Caco-2 (cell line): ENCODE measurements around the gene TGM3. TPM values are rescaled to one million over a fixed set of nuclear protein-coding genes. Genes with fewer than 3 reads are reported as not detected.

Experiments used
- BruUV-seq: library from RNA; stranded (reverse); fragments of 400-500 nt; replicated peaks from 2 replicates; lab custom pipeline; 2021; lab: Mats Ljungman, UMichigan
- CTCF ChIA-PET: fragments of 300-600 bp; sonication (Branson Sonifier 250); formaldehyde crosslinking; loops from one replicate; lab custom pipeline; 2022; ENCODE audit warnings: antibody characterized with exemption; lab: Charles Lee
- POLR2A ChIA-PET: fragments of 300-600 bp; sonication (Branson Sonifier 250); formaldehyde crosslinking; loops from one replicate; lab custom pipeline; 2022; ENCODE audit warnings: antibody characterized with exemption; lab: Charles Lee
- DNase-seq, 2 experiments: peaks; one replicate each; pipeline versions ENCODE4 v3.0.0 to v3.0.0-alpha.2; 2020 to 2022
- H3K27me3 ChIP-seq: replicated peaks from 2 replicates; pipeline ENCODE4 v1.6.0; 2011; ENCODE audit warnings: low read length; ENCODE audit not compliant: control insufficient read depth, insufficient read depth
- H3K36me3 ChIP-seq: 2 replicates; pipeline ENCODE4 v1.5.1; 2011; ENCODE audit warnings: low read length; ENCODE audit not compliant: control insufficient read depth, insufficient read depth
- H3K4me1 ChIP-seq: fragments of 250-450 bp; sonication (Bioruptor Pico); 2 replicates; pipeline ENCODE4 v1.5.1; 2020; ENCODE audit warnings: mild to moderate bottlenecking
- H3K4me3 ChIP-seq: 2 replicates; pipeline ENCODE4 v1.5.1; 2011; ENCODE audit warnings: low read depth, mild to moderate bottlenecking, control low read depth, low read length
- H3K9me3 ChIP-seq: fragments of 250-450 bp; sonication (Bioruptor Pico); 2 replicates; pipeline ENCODE4 v1.5.1; 2020; ENCODE audit warnings: mild to moderate bottlenecking, moderate library complexity
- H3K27ac Mint-ChIP-seq: one replicate; pipeline ENCODE4 v1.8.0; 2022; ENCODE audit warnings: mixed read lengths; ENCODE audit not compliant: unreplicated experiment
- H3K27me3 Mint-ChIP-seq: one replicate; pipeline ENCODE4 v1.8.0; 2022; ENCODE audit warnings: mixed read lengths; ENCODE audit not compliant: insufficient read depth, unreplicated experiment
- H3K36me3 Mint-ChIP-seq: one replicate; pipeline ENCODE4 v1.8.0; 2022; ENCODE audit warnings: mild to moderate bottlenecking, mixed read lengths; ENCODE audit not compliant: insufficient read depth, unreplicated experiment
- H3K4me1 Mint-ChIP-seq: one replicate; pipeline ENCODE4 v1.8.0; 2022; ENCODE audit warnings: low read depth, mixed read lengths; ENCODE audit not compliant: unreplicated experiment
- H3K4me3 Mint-ChIP-seq: one replicate; pipeline ENCODE4 v1.8.0; 2022; ENCODE audit warnings: mild to moderate bottlenecking, moderate library complexity, mixed read lengths; ENCODE audit not compliant: unreplicated experiment
- H3K9me3 Mint-ChIP-seq: one replicate; pipeline ENCODE4 v1.8.0; 2022; ENCODE audit warnings: mixed read lengths; ENCODE audit not compliant: unreplicated experiment
- CTCF ChIP-seq, 2 experiments: fragments of 200-600 bp in 1 of 2; IDR thresholded peaks; 1 replicate in 1 of 2; 2 replicates in 1 of 2; pipeline versions ENCODE4 v1.5.1 to v1.8.0; 2011 to 2022; ENCODE audit warnings: antibody characterized with exemption in 1 of 2, control low read depth in 1 of 2, inconsistent platforms in 1 of 2, low read depth in 1 of 2, low read length in 1 of 2, mild to moderate bottlenecking in 1 of 2, moderate library complexity in 1 of 2; ENCODE audit not compliant: insufficient read depth in 1 of 2, severe bottlenecking in 1 of 2, unreplicated experiment in 1 of 2
- intact Hi-C: fragments of 100-400 bp; cut with micrococcal nuclease; formaldehyde crosslinking; loops from one replicate; pipeline ENCODE4 v1.10.0; 2022; ENCODE audit not compliant: unreplicated experiment
- total RNA-seq: library from RNA; stranded (reverse); gene quantifications from 2 replicates; pipeline ENCODE4 v1.2.3, GENCODE V29; 2022

The TGM3 gene
- total RNA-seq, 1 experiment from 2014 or later = 0.20 TPM

GRCh38 chr20:2363587-2363986 lies 67.8 kb downstream of the TGM3 start:
- Histone ChIP-seq H3K9me3 (peaks cover 2% of the 10 kb centered on the region; the same call in 1 of the 2 replicates), H3K4me3 (no peak overlapping the region), H3K27me3 (no peaks in the 10 kb centered on the region), H3K4me1 (no peaks in the 10 kb centered on the region), H3K36me3 (no peaks in the 10 kb centered on the region)
- no peak for TF ChIP-seq CTCF (IDR thresholded peaks at IDR 0.05; ENCODE audit: insufficient read depth in 1 of 2, low read depth in 1 of 2, low read length in 1 of 2, severe bottlenecking in 1 of 2, unreplicated experiment in 1 of 2)
- H3K27me3 Mint-ChIP-seq = peaks cover 16% of the 10 kb centered on the region
- H3K27ac Mint-ChIP-seq = no peak overlapping the region
- no peaks in the 10 kb centered on the region for H3K36me3 Mint-ChIP-seq
- ChIA-PET CTCF (no interaction called here), POLR2A (no interaction called here)
- H3K4me1 Mint-ChIP-seq = no peaks in the 10 kb centered on the region
- intact Hi-C loops = no loop called here
- H3K4me3 Mint-ChIP-seq = no peak overlapping the region
- H3K9me3 Mint-ChIP-seq = peaks cover 14% of the 10 kb centered on the region
- DNase-seq = no peak
- BruUV-seq = no TSS peak

- H3K36me3 Mint-ChIP-seq = no peaks in the 10 kb centered on the region
- H3K4me1 ChIP-seq = no peaks in the 10 kb centered on the region
- H3K4me3 Mint-ChIP-seq = no peak overlapping the region
- H3K27me3 ChIP-seq = no peaks in the 10 kb centered on the region
- no peaks in the 10 kb centered on the region for H3K4me1 Mint-ChIP-seq
- no peaks in the 10 kb centered on the region for H3K36me3 ChIP-seq
- CTCF ChIA-PET = no interaction called here
- POLR2A ChIA-PET = no interaction called here
- H3K9me3 ChIP-seq = peaks cover 5% of the 10 kb centered on the region; the same call in 1 of the 2 replicates
- no peak for TF ChIP-seq CTCF (IDR thresholded peaks at IDR 0.05; ENCODE audit: insufficient read depth in 1 of 2, low read depth in 1 of 2, low read length in 1 of 2, severe bottlenecking in 1 of 2, unreplicated experiment in 1 of 2)
- H3K27me3 Mint-ChIP-seq = peaks cover 16% of the 10 kb centered on the region
- intact Hi-C loops = no loop called here
- DNase-seq = no peak
- H3K9me3 Mint-ChIP-seq = peaks cover 18% of the 10 kb centered on the region
- BruUV-seq = no TSS peak
- no peak overlapping the region for H3K4me3 ChIP-seq
- no peak overlapping the region for H3K27ac Mint-ChIP-seq
Observed at GRCh38 chr20:2364044-2364443, 68.2 kb downstream of the TGM3 start.

GRCh38 chr20:2365091-2365490 lies 69.3 kb downstream of the TGM3 start:
- TF ChIP-seq CTCF (IDR thresholded peaks at IDR 0.05; ENCODE audit: insufficient read depth in 1 of 2, low read depth in 1 of 2, low read length in 1 of 2, severe bottlenecking in 1 of 2, unreplicated experiment in 1 of 2) = no peak
- no peaks in the 10 kb centered on the region for H3K36me3 ChIP-seq
- intact Hi-C loops = no loop called here
- H3K4me3 ChIP-seq = no peak overlapping the region
- DNase-seq = no peak
- H3K4me1 Mint-ChIP-seq = no peaks in the 10 kb centered on the region
- H3K27me3 Mint-ChIP-seq = peaks cover 10% of the 10 kb centered on the region
- H3K27ac Mint-ChIP-seq = no peak overlapping the region
- no peaks in the 10 kb centered on the region for H3K4me1 ChIP-seq
- H3K27me3 ChIP-seq = no peaks in the 10 kb centered on the region
- H3K4me3 Mint-ChIP-seq = no peak overlapping the region
- ChIA-PET POLR2A (no interaction called here), CTCF (no interaction called here)
- no peaks in the 10 kb centered on the region for H3K36me3 Mint-ChIP-seq
- BruUV-seq = no TSS peak
- peaks cover 5% of the 10 kb centered on the region; the same call in 1 of the 2 replicates for H3K9me3 ChIP-seq
- H3K9me3 Mint-ChIP-seq = peaks cover 24% of the 10 kb centered on the region
